Measurements from ENCODE around the gene IKZF3.
A peak's percentile ranks its signal among the peaks of the same experiment; 100 is the strongest.

Gene IKZF3

DNA sequence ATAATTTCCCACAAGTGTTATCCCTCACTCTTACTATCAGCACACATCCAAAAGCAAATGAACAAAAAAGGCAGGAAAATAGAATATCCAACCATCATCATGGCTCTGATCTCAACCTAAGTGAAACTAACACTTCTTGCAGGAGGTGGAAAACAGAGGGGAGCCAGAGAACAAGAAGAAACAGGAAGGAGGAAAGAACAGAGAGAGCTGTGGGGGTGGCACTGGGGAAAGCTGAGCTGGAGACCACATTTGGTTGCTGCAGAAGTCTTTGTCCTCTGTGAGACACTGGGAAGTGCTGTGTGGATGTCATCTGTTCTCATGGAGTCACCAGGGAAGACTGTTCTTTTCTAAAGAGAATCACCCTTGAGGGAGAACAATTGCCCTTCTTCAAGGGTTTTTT, 91.7 kb downstream of the IKZF3 start:
- no peak for DNase-seq
- Histone ChIP-seq H3K4me3 (ENCODE audit: low read length) (no peak overlapping the region), H3K36me3 (replicated peaks; ENCODE audit: insufficient read depth, low read length) (peaks cover 11% of the 10 kb centered on the region; the same call in 1 of the 2 replicates)

GRCh38 chr17:39769974-39770587, 94.0 kb downstream of the IKZF3 start:
- no peak overlapping the region for H3K4me3 ChIP-seq (ENCODE audit: low read length)
- DNase-seq, result peak; percentile 76
- peaks cover 81% of the 10 kb centered on the region for H3K4me1 ChIP-seq (ENCODE audit: low read length)
- TF ChIP-seq EZH2 (optimal IDR thresholded peaks at IDR 0.05; ENCODE audit: low read depth, low read length) (no peak), CTCF (IDR thresholded peaks at IDR 0.05; ENCODE audit: low read length) (no peak), EZH2phosphoT487 (IDR thresholded peaks at IDR 0.05; ENCODE audit: low read length) (no peak)
- H3K27me3 ChIP-seq (replicated peaks; ENCODE audit: insufficient read depth, low read length), result no peaks in the 10 kb centered on the region
- H3K36me3 ChIP-seq (replicated peaks; ENCODE audit: insufficient read depth, low read length), result peaks cover 24% of the 10 kb centered on the region
- H3K9ac ChIP-seq (ENCODE audit: low read length), result peak overlapping the region; percentile 39
- H3K27ac ChIP-seq (ENCODE audit: low read length), result peak overlapping the region; percentile 87
- no peaks in the 10 kb centered on the region for H4K20me1 ChIP-seq (ENCODE audit: insufficient read depth, low read length)
- H3K9me2 ChIP-seq (replicated peaks; ENCODE audit: insufficient read depth, low read length), result no peaks in the 10 kb centered on the region
- H2AFZ ChIP-seq (ENCODE audit: low read length), result no peak overlapping the region
- peaks cover 57% of the 10 kb centered on the region for H3F3A ChIP-seq (ENCODE audit: insufficient read depth, low read length)
- H3K4me2 ChIP-seq (ENCODE audit: low read depth, low read length), result peak overlapping the region; percentile 49
- H3K79me2 ChIP-seq (ENCODE audit: low read length), result peaks cover 100% of the 10 kb centered on the region
- no peaks in the 10 kb centered on the region for H3K9me3 ChIP-seq (replicated peaks; ENCODE audit: insufficient read depth, low read length)

More for the DNA sequence above, 91.7 kb downstream of the IKZF3 start:
- peaks cover 78% of the 10 kb centered on the region for H3F3A ChIP-seq (ENCODE audit: insufficient read depth, low read length)
- H3K4me1 ChIP-seq (ENCODE audit: low read length), result peaks cover 86% of the 10 kb centered on the region
- H4K20me1 ChIP-seq (ENCODE audit: insufficient read depth, low read length), result no peaks in the 10 kb centered on the region
- no peaks in the 10 kb centered on the region for H3K9me2 ChIP-seq (replicated peaks; ENCODE audit: insufficient read depth, low read length)
- H3K4me2 ChIP-seq (ENCODE audit: low read depth, low read length), result peak overlapping the region; percentile 49
- no peak for TF ChIP-seq EZH2 (optimal IDR thresholded peaks at IDR 0.05; ENCODE audit: low read depth, low read length)
- no peak for TF ChIP-seq CTCF (IDR thresholded peaks at IDR 0.05; ENCODE audit: low read length)
- TF ChIP-seq EZH2phosphoT487 (IDR thresholded peaks at IDR 0.05; ENCODE audit: low read length), result no peak
- no peak overlapping the region for H2AFZ ChIP-seq (ENCODE audit: low read length)
- H3K27ac ChIP-seq (ENCODE audit: low read length), result peak overlapping the region; percentile 87; the same call in 1 of the 2 replicates
- H3K9me3 ChIP-seq (replicated peaks; ENCODE audit: insufficient read depth, low read length), result no peaks in the 10 kb centered on the region
- H3K79me2 ChIP-seq (ENCODE audit: low read length), result peaks cover 95% of the 10 kb centered on the region
- no peak overlapping the region for H3K9ac ChIP-seq (ENCODE audit: low read length)
- H3K27me3 ChIP-seq (replicated peaks; ENCODE audit: insufficient read depth, low read length), result no peaks in the 10 kb centered on the region

DNA sequence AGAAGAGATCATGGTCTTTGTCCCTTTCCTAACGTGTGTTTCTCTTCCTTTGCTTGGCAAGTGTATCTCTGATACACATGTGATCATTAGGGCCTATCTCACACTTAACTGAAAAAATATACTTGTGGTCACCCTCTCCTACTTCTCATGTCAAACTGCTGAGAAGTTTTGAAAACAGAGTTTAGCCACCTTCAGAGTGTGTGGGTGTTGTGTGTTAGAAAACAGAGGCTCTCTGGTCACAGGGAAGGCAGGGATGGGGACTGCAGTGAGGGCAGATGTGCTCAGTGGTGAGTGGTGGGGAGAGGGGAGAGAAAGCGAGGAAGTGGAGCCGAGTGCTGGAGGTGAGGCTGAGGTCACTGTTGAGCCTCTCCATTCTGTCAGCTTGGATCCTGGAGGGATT, 97.0 kb downstream of the IKZF3 start:
- Histone ChIP-seq H3K36me3 (replicated peaks; ENCODE audit: insufficient read depth, low read length) (peaks cover 35% of the 10 kb centered on the region), H3F3A (ENCODE audit: insufficient read depth, low read length) (peaks cover 38% of the 10 kb centered on the region), H3K9ac (ENCODE audit: low read length) (no peak overlapping the region), H3K4me2 (ENCODE audit: low read depth, low read length) (no peak overlapping the region), H3K79me2 (ENCODE audit: low read length) (peaks cover 99% of the 10 kb centered on the region), H3K27ac (ENCODE audit: low read length) (no peak overlapping the region), H2AFZ (ENCODE audit: low read length) (no peak overlapping the region), H3K9me2 (replicated peaks; ENCODE audit: insufficient read depth, low read length) (no peaks in the 10 kb centered on the region), H4K20me1 (ENCODE audit: insufficient read depth, low read length) (no peaks in the 10 kb centered on the region), H3K9me3 (replicated peaks; ENCODE audit: insufficient read depth, low read length) (no peaks in the 10 kb centered on the region), H3K4me3 (ENCODE audit: low read length) (no peak overlapping the region), H3K4me1 (ENCODE audit: low read length) (peaks cover 52% of the 10 kb centered on the region), H3K27me3 (replicated peaks; ENCODE audit: insufficient read depth, low read length) (no peaks in the 10 kb centered on the region)
- no peak for TF ChIP-seq EZH2 (optimal IDR thresholded peaks at IDR 0.05; ENCODE audit: low read depth, low read length)
- no peak for TF ChIP-seq EZH2phosphoT487 (IDR thresholded peaks at IDR 0.05; ENCODE audit: low read length)
- no peak for TF ChIP-seq CTCF (IDR thresholded peaks at IDR 0.05; ENCODE audit: low read length)
- no peak for DNase-seq

Measured in MM.1S (cell line).